Spleen (tissue), 7 donors: ENCODE data around the gene YRDC.

Experiments
- POLR2A ChIP-seq, 3 donors: fragments of 450-650 bp; IDR thresholded peaks; one replicate each; pipeline ENCODE4 v1.5.1; 2017; ENCODE audit warnings: antibody characterized with exemption in 3 of 3, mild to moderate bottlenecking in 1 of 3
- TF ChIP-seq, protein P1 (sequence below), 11 experiments: fragments of 200-600 bp in 7 of 11; fragments of 450-650 bp in 4 of 11; sonication (generic) in 4 of 11; IDR thresholded peaks in 8 of 11; conservative IDR thresholded peaks in 3 of 11; 1 replicate in 7 of 11; 2 replicates in 4 of 11; pipeline versions ENCODE4 v1.4.0 to v1.8.0; 2016 to 2021; ENCODE audit warnings: antibody characterized with exemption in 11 of 11, inconsistent platforms in 4 of 11, mild to moderate bottlenecking in 1 of 11
- donor health status: DM: no; HTN: no; CAD: no; lungs with moderate emphysema.
- donor health status: DM: no; HTN: no; CAD: no.
- donor health status: DM: no; HTN: no; CAD: no.

DNA sequence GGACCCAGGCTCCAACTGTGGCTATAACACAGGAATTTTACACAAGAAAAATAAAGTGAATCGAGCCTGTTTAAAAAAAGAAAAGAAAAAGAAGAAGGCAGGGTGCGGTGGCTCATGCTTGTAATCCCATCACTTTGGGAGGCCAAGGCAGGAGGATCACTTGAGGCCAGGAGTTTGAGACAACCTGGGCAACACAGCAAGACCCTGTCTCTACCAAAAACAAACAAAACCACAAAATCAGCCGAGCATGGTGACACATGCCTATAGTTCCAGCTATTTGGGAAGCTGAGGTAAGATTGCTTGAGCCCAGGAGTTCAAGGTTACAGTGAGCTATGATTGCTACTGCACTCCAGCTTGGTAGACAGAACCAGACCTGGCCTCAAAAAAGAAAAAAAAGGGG, 33.6 kb upstream of the YRDC start:
- TF ChIP-seq, protein P1, sequence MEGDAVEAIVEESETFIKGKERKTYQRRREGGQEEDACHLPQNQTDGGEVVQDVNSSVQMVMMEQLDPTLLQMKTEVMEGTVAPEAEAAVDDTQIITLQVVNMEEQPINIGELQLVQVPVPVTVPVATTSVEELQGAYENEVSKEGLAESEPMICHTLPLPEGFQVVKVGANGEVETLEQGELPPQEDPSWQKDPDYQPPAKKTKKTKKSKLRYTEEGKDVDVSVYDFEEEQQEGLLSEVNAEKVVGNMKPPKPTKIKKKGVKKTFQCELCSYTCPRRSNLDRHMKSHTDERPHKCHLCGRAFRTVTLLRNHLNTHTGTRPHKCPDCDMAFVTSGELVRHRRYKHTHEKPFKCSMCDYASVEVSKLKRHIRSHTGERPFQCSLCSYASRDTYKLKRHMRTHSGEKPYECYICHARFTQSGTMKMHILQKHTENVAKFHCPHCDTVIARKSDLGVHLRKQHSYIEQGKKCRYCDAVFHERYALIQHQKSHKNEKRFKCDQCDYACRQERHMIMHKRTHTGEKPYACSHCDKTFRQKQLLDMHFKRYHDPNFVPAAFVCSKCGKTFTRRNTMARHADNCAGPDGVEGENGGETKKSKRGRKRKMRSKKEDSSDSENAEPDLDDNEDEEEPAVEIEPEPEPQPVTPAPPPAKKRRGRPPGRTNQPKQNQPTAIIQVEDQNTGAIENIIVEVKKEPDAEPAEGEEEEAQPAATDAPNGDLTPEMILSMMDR (IDR thresholded peaks at IDR 0.05 in 8 of 11, conservative IDR thresholded peaks at IDR 0.05 in 3 of 11): no peak
- TF ChIP-seq POLR2A (IDR thresholded peaks at IDR 0.05): no peak
